IPS-18c (cell line): Measurements from ENCODE around the gene CHAT.
"Not testable (repeated sequence)": the region's sequence is repeated elsewhere in the genome, so short reads cannot be mapped to it uniquely, and the experiment has no call there.

ENCODE experiments used
- H3K4me3 ChIP-seq: 2 replicates; pipeline ENCODE4 v1.7.0; 2013; ENCODE audit warnings: low read depth, mild to moderate bottlenecking, low read length, moderate library complexity; ENCODE audit not compliant: insufficient read depth
- H3K9me3 ChIP-seq: one replicate; pipeline ENCODE4 v1.6.1; 2013; ENCODE audit warnings: mild to moderate bottlenecking, low read length, moderate library complexity; ENCODE audit not compliant: control insufficient read depth, insufficient read depth

Gene CHAT

GRCh38 chr10:49678827-49679479 is 65.1 kb downstream of the CHAT start:
- Histone ChIP-seq H3K4me3 (peak overlapping the region; percentile 47), H3K9me3 (no peaks in the 10 kb centered on the region)

GRCh38 chr10:49679480-49679893 is 65.7 kb downstream of the CHAT start, which contains the start of gene C10orf53:
TSS of gene C10orf53 (plus strand) at chr10:49679651. CDS start at chr10:49679698, 47 bp downstream.
- Histone ChIP-seq H3K4me3 (peak within 1 kb of the TSS; percentile 47), H3K9me3 (no peaks in the 10 kb centered on the region)

- H3K4me3 ChIP-seq, H3K9me3 ChIP-seq: not testable (repeated sequence)
These were observed 68.6 kb downstream of the CHAT start for GRCh38 chr10:49682449-49682848.

- no peak overlapping the region for H3K4me3 ChIP-seq
- H3K9me3 ChIP-seq, result no peaks in the 10 kb centered on the region
These were observed 69.0 kb downstream of the CHAT start for GRCh38 chr10:49682879-49683278.

- Histone ChIP-seq H3K4me3 (no peak overlapping the region), H3K9me3 (no peaks in the 10 kb centered on the region)
These were observed 72.8 kb downstream of the CHAT start for GRCh38 chr10:49686651-49687050.

- Histone ChIP-seq H3K4me3 (0 out of 2 replicates have a peak overlapping the region, but pooled peaks have one; percentile 11), H3K9me3 (no peaks in the 10 kb centered on the region)
These were observed 74.5 kb downstream of the CHAT start for GRCh38 chr10:49688261-49688846.

- Histone ChIP-seq H3K4me3 (0 out of 2 replicates have a peak overlapping the region, but pooled peaks have one; percentile 11), H3K9me3 (no peaks in the 10 kb centered on the region)
These were observed 75.1 kb downstream of the CHAT start for GRCh38 chr10:49688920-49689319.

- Histone ChIP-seq H3K4me3 (no peak overlapping the region), H3K9me3 (no peaks in the 10 kb centered on the region)
These were observed 76.2 kb downstream of the CHAT start for GRCh38 chr10:49689882-49690510.

GRCh38 chr10:49690698-49691356 is 77.0 kb downstream of the CHAT start:
- no peak overlapping the region; the same call in 1 of the 2 replicates for H3K4me3 ChIP-seq
- no peaks in the 10 kb centered on the region for H3K9me3 ChIP-seq

GRCh38 chr10:49691588-49691987 is 77.8 kb downstream of the CHAT start:
- H3K4me3 ChIP-seq, result no peak overlapping the region
- no peaks in the 10 kb centered on the region for H3K9me3 ChIP-seq

- Histone ChIP-seq H3K9me3 (no peaks in the 10 kb centered on the region), H3K4me3 (no peak overlapping the region)
These were observed 80.6 kb downstream of the CHAT start for GRCh38 chr10:49694466-49694865.

- Histone ChIP-seq H3K9me3 (no peaks in the 10 kb centered on the region), H3K4me3 (no peak overlapping the region)
These were observed 82.5 kb downstream of the CHAT start for GRCh38 chr10:49696311-49696710.

GRCh38 chr10:49698679-49699078 is 84.8 kb downstream of the CHAT start:
- no peaks in the 10 kb centered on the region for H3K9me3 ChIP-seq
- H3K4me3 ChIP-seq, result no peak overlapping the region

- no peaks in the 10 kb centered on the region for H3K9me3 ChIP-seq
- H3K4me3 ChIP-seq, result no peak overlapping the region
These were observed 86.4 kb downstream of the CHAT start for GRCh38 chr10:49700211-49700610.

GRCh38 chr10:49700997-49701396 is 87.2 kb downstream of the CHAT start:
- H3K9me3 ChIP-seq, result no peaks in the 10 kb centered on the region
- no peak overlapping the region for H3K4me3 ChIP-seq

- Histone ChIP-seq H3K9me3 (peaks cover 5% of the 10 kb centered on the region), H3K4me3 (no peak overlapping the region)
These were observed 93.7 kb downstream of the CHAT start for GRCh38 chr10:49707585-49707984.

GRCh38 chr10:49709934-49710333 is 96.1 kb downstream of the CHAT start:
- Histone ChIP-seq H3K4me3 (no peak overlapping the region), H3K9me3 (peaks cover 5% of the 10 kb centered on the region)

- H3K4me3 ChIP-seq, result no peak overlapping the region
- peaks cover 5% of the 10 kb centered on the region for H3K9me3 ChIP-seq
These were observed 97.1 kb downstream of the CHAT start for GRCh38 chr10:49710966-49711365.
